ENCODE data around the gene CLEC16A.

GRCh38 chr16:11178424-11178823 lies 234.1 kb downstream of the CLEC16A start:
- no peak for TF ChIP-seq GTF2F1 (IDR thresholded peaks at IDR 0.05; ENCODE audit: low read depth, low read length)
- no peak for TF ChIP-seq HMGN3 (IDR thresholded peaks at IDR 0.05; ENCODE audit: borderline replicate concordance, extremely low read depth, insufficient read length, low read depth, low read length)
- TF ChIP-seq CBX5 (IDR thresholded peaks at IDR 0.05; ENCODE audit: borderline replicate concordance, low read depth) = no peak
- TF ChIP-seq ZNF124 (CRISPR knock-in tag; IDR thresholded peaks at IDR 0.05) = no peak
- TF ChIP-seq ELK3 (CRISPR knock-in tag; IDR thresholded peaks at IDR 0.05) = no peak
- TF ChIP-seq CEBPZ (IDR thresholded peaks at IDR 0.05; ENCODE audit: borderline replicate concordance, low read depth, low read length) = no peak
- no peak for TF ChIP-seq TEAD4 (IDR thresholded peaks at IDR 0.05; ENCODE audit: low read length)
- no peak for TF ChIP-seq TEAD4 (CRISPR knock-in tag; IDR thresholded peaks at IDR 0.05; ENCODE audit: borderline replicate concordance)

Data from K562 (cell line).